ENCODE results near the gene PDLIM7. TPM values are rescaled to one million over a fixed set of nuclear protein-coding genes. Genes with fewer than 3 reads are reported as not detected.

Gene PDLIM7
- total and polyA plus RNA-seq, 2 of the 8 experiments (the other 6 are each of a cell fraction or from before 2014, with no cell fraction given), result 67.3 to 94.2 TPM

- H3K9ac ChIP-seq (replicated peaks in 1 of 4; ENCODE audit: extremely low read depth in 1 of 4, low read depth in 3 of 4, low read length in 3 of 4), result no peak overlapping the region
- peak overlapping the region; percentile 28; the same call in 1 of the 2 replicates for H4K8ac ChIP-seq (ENCODE audit: extremely low read depth, insufficient read depth, low read length)
- H3K23ac ChIP-seq (ENCODE audit: insufficient read length), result no peak overlapping the region
- H3K27me3 ChIP-seq (replicated peaks in 1 of 4; ENCODE audit: control insufficient read depth in 3 of 4, extremely low read depth in 1 of 4, insufficient read depth in 3 of 4, low read length in 3 of 4), result no peaks in the 10 kb centered on the region
- H3K27ac ChIP-seq (ENCODE audit: low read depth, low read length), result no peak overlapping the region
- H3K79me1 ChIP-seq (ENCODE audit: low read depth, low read length), result peaks cover 7% of the 10 kb centered on the region; the same call in 1 of the 2 replicates
- POLR2A ChIA-PET (ENCODE audit: partially characterized antibody), result interaction anchor here (0.8 to 67.5 kb wide), 4 partner anchors 11 to 124 kb away, joined by 3 to 3349 read pairs (median 1676); partner anchors contain the start of genes DBN1, DDX41, DOK3 and PDLIM7
- H3K36me3 ChIP-seq (ENCODE audit: control insufficient read depth in 2 of 4, insufficient read depth in 4 of 4, low read length in 3 of 4), result peaks cover 25 to 50% (median 40%) of the 10 kb centered on the region in 4 experiments
- CTCF ChIA-PET (ENCODE audit: partially characterized antibody), result interaction anchor here (1.0 to 12.7 kb wide), 7 partner anchors 12 to 733 kb away, joined by 3 to 306 read pairs (median 5); partner anchors contain the start of genes DDX41, DOK3 and PDLIM7
- DNase-seq (ENCODE audit: low read depth in 1 of 2, low spot score in 2 of 2) (no peak), FAIRE-seq (no peak)
- peaks cover 0 to 20% (median 18%) of the 10 kb centered on the region in 4 experiments; a peak in 6 of 7 replicates for H3K4me1 ChIP-seq (replicated peaks in 1 of 4; ENCODE audit: control insufficient read depth in 3 of 4, insufficient read depth in 4 of 4, low read length in 3 of 4)
- no peak overlapping the region for H3K4ac ChIP-seq (replicated peaks; ENCODE audit: insufficient read length, low read depth, low read length)
- 0 out of 2 replicates have a peak overlapping the region, but pooled peaks have one; percentile 39 for H2BK12ac ChIP-seq (ENCODE audit: low read depth, low read length)
- H4K91ac ChIP-seq (replicated peaks; ENCODE audit: insufficient read length, low read length), result no peak overlapping the region
- no peak overlapping the region for H2BK120ac ChIP-seq (replicated peaks; ENCODE audit: low read depth, low read length)
- no peak overlapping the region for H3K56ac ChIP-seq (replicated peaks; ENCODE audit: insufficient read length, low read depth, low read length)
- no peaks in the 10 kb centered on the region; the same call in 1 of the 2 replicates for H3K23me2 ChIP-seq (ENCODE audit: low read depth, low read length)
- no peak overlapping the region for H2BK15ac ChIP-seq (ENCODE audit: low read length)
- no peak overlapping the region for H3K14ac ChIP-seq (ENCODE audit: insufficient read length)
- 96% methylated on average over 11 of the region's 16 CpGs; no CpG with 5 or more reads in 1 of the 2 experiments for WGBS, 2 experiments (ENCODE audit: extremely low coverage in 1 of 2, insufficient coverage in 1 of 2, insufficient read length in 1 of 2, insufficient replicate concordance in 2 of 2, low coverage in 1 of 2, low lambda C conversion rate in 2 of 2, missing lambda C conversion rate in 1 of 2)
- no peak overlapping the region for H2AFZ ChIP-seq (ENCODE audit: low read length)
- no peaks in the 10 kb centered on the region for H3K9me3 ChIP-seq (ENCODE audit: insufficient read depth in 2 of 2, low read depth in 1 of 2, low read length in 1 of 2)
- H3K79me2 ChIP-seq (ENCODE audit: control insufficient read depth in 1 of 2, insufficient read depth in 2 of 2, low read length in 2 of 2), result peaks cover 0 to 6% of the 10 kb centered on the region in 2 experiments; a peak in 1 of 4 replicates
- H3K18ac ChIP-seq (ENCODE audit: extremely low read depth, low read length), result no peak overlapping the region; the same call in 1 of the 2 replicates
- no peak overlapping the region for H2BK20ac ChIP-seq (ENCODE audit: low read length)
- no peak overlapping the region; the same call in 1 of the 2 replicates for H2BK5ac ChIP-seq (ENCODE audit: low read depth, low read length)
- H3K4me3 ChIP-seq (ENCODE audit: extremely low read depth in 1 of 4, insufficient read depth in 2 of 4, low read depth in 3 of 4, low read length in 4 of 4), result no peak overlapping the region; a peak in 1 of 8 replicates
- H4K20me1 ChIP-seq (replicated peaks in 1 of 2; ENCODE audit: control insufficient read depth in 1 of 2, insufficient read depth in 2 of 2, low read length in 2 of 2), result peaks cover 8 to 10% of the 10 kb centered on the region in 2 experiments
- no peak overlapping the region for H2AK5ac ChIP-seq (ENCODE audit: low read depth, low read length)
- peak overlapping the region in 1 of 2 experiments; percentile 53; a peak in 2 of 4 replicates for H3K4me2 ChIP-seq (ENCODE audit: insufficient read depth in 1 of 2, low read depth in 2 of 2, low read length in 2 of 2)
- H4K5ac ChIP-seq (ENCODE audit: insufficient read length, low read depth, low read length), result no peak overlapping the region
- TF ChIP-seq CTBP2 (IDR thresholded peaks at IDR 0.05; ENCODE audit: borderline replicate concordance, insufficient read depth, insufficient read length, low read length), result no peak
- TF ChIP-seq ATF3 (IDR thresholded peaks at IDR 0.05; ENCODE audit: insufficient read depth, low read depth, low read length), result no peak
- TF ChIP-seq TEAD4 (IDR thresholded peaks at IDR 0.05; ENCODE audit: low read depth, low read length), result no peak
- TF ChIP-seq NANOG (IDR thresholded peaks at IDR 0.05; ENCODE audit: insufficient read depth, low read depth, low read length, poor library complexity, severe bottlenecking), result no peak
- no peak for TF ChIP-seq ATF2 (IDR thresholded peaks at IDR 0.05; ENCODE audit: low read length)
- TF ChIP-seq EZH2 (IDR thresholded peaks at IDR 0.05; ENCODE audit: low read depth, low read length, severe bottlenecking), result no peak
- TF ChIP-seq PHF8 (conservative IDR thresholded peaks at IDR 0.05; ENCODE audit: low read depth, low read length), result no peak
- TF ChIP-seq CEBPB (IDR thresholded peaks at IDR 0.05; ENCODE audit: low read depth, low read length), result no peak
- TF ChIP-seq SIN3A (conservative IDR thresholded peaks at IDR 0.05 in 1 of 2, IDR thresholded peaks at IDR 0.05 in 1 of 2; ENCODE audit: low read depth in 1 of 2, low read length in 2 of 2), result no peak
- no peak for TF ChIP-seq SIRT6 (IDR thresholded peaks at IDR 0.05; ENCODE audit: low read length)
These were observed 6.4 kb downstream of the PDLIM7 start for GRCh38 chr5:177490992-177491391.

Data from H1 (cell line).